GM23248 (cell line): ENCODE data around the gene PTPRD. TPM values are rescaled to one million over a fixed set of nuclear protein-coding genes. Genes with fewer than 3 reads are reported as not detected.

Experiments
- DNase-seq: peaks from one replicate; pipeline ENCODE4 v3.0.0-alpha.2; 2015
- H2AFZ ChIP-seq: fragments of 200-600 bp; sonication (generic); 2 replicates; pipeline ENCODE4 v1.6.1; 2016; ENCODE audit warnings: antibody characterized with exemption
- H3F3A ChIP-seq: fragments of 200-600 bp; sonication (generic); 2 replicates; pipeline ENCODE4 v1.6.1; 2016; ENCODE audit warnings: mild to moderate bottlenecking, antibody characterized with exemption, mixed run types; ENCODE audit not compliant: insufficient read depth
- H3K27ac ChIP-seq: fragments of 200-600 bp; sonication (generic); 2 replicates; pipeline ENCODE4 v1.5.1; 2016; ENCODE audit warnings: mild to moderate bottlenecking
- H3K27me3 ChIP-seq: fragments of 200-600 bp; sonication (generic); replicated peaks from 2 replicates; pipeline ENCODE4 v1.6.1; 2016; ENCODE audit warnings: mild to moderate bottlenecking; ENCODE audit not compliant: insufficient read depth
- H3K36me3 ChIP-seq: fragments of 200-600 bp; sonication (generic); 2 replicates; pipeline ENCODE4 v1.6.1; 2016; ENCODE audit warnings: low read depth, mild to moderate bottlenecking
- H3K4me1 ChIP-seq: fragments of 200-600 bp; sonication (generic); 2 replicates; pipeline ENCODE4 v1.6.1; 2016; ENCODE audit warnings: mild to moderate bottlenecking; ENCODE audit not compliant: insufficient read depth
- H3K4me2 ChIP-seq: fragments of 200-600 bp; sonication (generic); one replicate; pipeline ENCODE4 v1.6.1; 2016; ENCODE audit warnings: mild to moderate bottlenecking; ENCODE audit not compliant: unreplicated experiment
- H3K4me3 ChIP-seq: fragments of 200-600 bp; sonication (generic); 2 replicates; pipeline ENCODE4 v1.5.1; 2016; ENCODE audit warnings: mild to moderate bottlenecking
- H3K79me2 ChIP-seq: fragments of 200-600 bp; sonication (generic); 2 replicates; pipeline ENCODE4 v1.6.1; 2016; ENCODE audit warnings: mild to moderate bottlenecking; ENCODE audit not compliant: insufficient read depth
- H3K9ac ChIP-seq: fragments of 200-600 bp; sonication (generic); 2 replicates; pipeline ENCODE4 v1.6.1; 2016; ENCODE audit warnings: mild to moderate bottlenecking
- H3K9me2 ChIP-seq: fragments of 200-600 bp; sonication (generic); 2 replicates; pipeline ENCODE4 v1.6.1; 2016; ENCODE audit warnings: mixed run types, mild to moderate bottlenecking, moderate library complexity; ENCODE audit not compliant: insufficient read depth
- H3K9me3 ChIP-seq: fragments of 200-600 bp; sonication (generic); one replicate; pipeline ENCODE4 v1.6.1; 2017; ENCODE audit warnings: low read depth
- H4K20me1 ChIP-seq: fragments of 200-600 bp; sonication (generic); 2 replicates; pipeline ENCODE4 v1.6.0; 2016; ENCODE audit not compliant: insufficient read depth
- EZH2 ChIP-seq: fragments of 200-600 bp; sonication (generic); IDR thresholded peaks from 2 replicates; pipeline ENCODE4 v1.6.1; 2018; ENCODE audit warnings: antibody characterized with exemption, mild to moderate bottlenecking; ENCODE audit not compliant: insufficient read depth, poor library complexity, severe bottlenecking
- EZH2phosphoT487 ChIP-seq: fragments of 200-600 bp; sonication (generic); IDR thresholded peaks from 2 replicates; pipeline ENCODE4 v1.6.1; 2018; ENCODE audit warnings: antibody characterized with exemption, moderate library complexity, mild to moderate bottlenecking, low read depth; ENCODE audit not compliant: insufficient read depth
- WGBS, 2 experiments: methylation state at CpG; one replicate each; pipeline ENCODE4 v1.1.6; 2015 to 2017; ENCODE audit warnings: low lambda C conversion rate in 2 of 2, low coverage in 1 of 2; ENCODE audit errors: missing lambda C conversion rate in 2 of 2; 5-methylcytosine and 5-hydroxymethylcytosine counted together
- in situ Hi-C: fragments of 300-500 bp; cut with MboI; formaldehyde crosslinking; loops from 2 replicates; pipeline ENCODE4 v1.15.0; 2020
- polyA plus RNA-seq: library from polyadenylated mRNA; unstranded; fragments of >200 nt; fragmentation: Nextera tagmentation; extraction: Ambion mirVana; gene quantifications from 2 replicates; pipeline ENCODE4 v1.2.1, GENCODE V29; 2016
- total RNA-seq: library from RNA; depleted of rRNA; stranded (reverse); fragments of >200 nt; shearing (Covaris generic); gene quantifications from 2 replicates; pipeline ENCODE4 v1.2.3, GENCODE V29; 2014

The PTPRD gene
- total and polyA plus RNA-seq, 2 experiments from 2014 or later: 0.05 TPM; not detected in 1

GRCh38 chr9:8696516-8696915 lies 1916.3 kb downstream of the PTPRD start:
- no peaks in the 10 kb centered on the region for H3K9me3 ChIP-seq
- no peak for DNase-seq
- H3K4me1 ChIP-seq: no peaks in the 10 kb centered on the region
- WGBS, 2 experiments: 30 to 39% methylated on average over 6 of the region's 6 CpGs
- TF ChIP-seq EZH2: no peak
- no peak for TF ChIP-seq EZH2phosphoT487
- no peak overlapping the region for H3K4me3 ChIP-seq
- no peak overlapping the region for H3K27ac ChIP-seq
- no peaks in the 10 kb centered on the region for H3K36me3 ChIP-seq
- H3K79me2 ChIP-seq: no peaks in the 10 kb centered on the region
- H3K27me3 ChIP-seq: no peaks in the 10 kb centered on the region
- no peaks in the 10 kb centered on the region for H3K9me2 ChIP-seq
- no peak overlapping the region for H3K4me2 ChIP-seq
- H3F3A ChIP-seq: no peaks in the 10 kb centered on the region
- no peak overlapping the region for H3K9ac ChIP-seq
- H4K20me1 ChIP-seq: no peaks in the 10 kb centered on the region
- no peak overlapping the region for H2AFZ ChIP-seq
- in situ Hi-C loops: no loop called here

GRCh38 chr9:8694983-8695588 lies 1917.7 kb downstream of the PTPRD start:
- no peaks in the 10 kb centered on the region for H3K27me3 ChIP-seq
- H3F3A ChIP-seq: no peaks in the 10 kb centered on the region
- no peak overlapping the region for H3K27ac ChIP-seq
- no peak for TF ChIP-seq EZH2
- TF ChIP-seq EZH2phosphoT487: no peak
- no peak overlapping the region for H3K9ac ChIP-seq
- no peaks in the 10 kb centered on the region for H4K20me1 ChIP-seq
- no peak for DNase-seq
- no peaks in the 10 kb centered on the region for H3K4me1 ChIP-seq
- H3K4me2 ChIP-seq: no peak overlapping the region
- no peaks in the 10 kb centered on the region for H3K9me2 ChIP-seq
- H3K36me3 ChIP-seq: no peaks in the 10 kb centered on the region
- no peak overlapping the region for H2AFZ ChIP-seq
- in situ Hi-C loops: no loop called here
- 23 to 25% methylated on average over 4 of the region's 4 CpGs for WGBS, 2 experiments
- no peaks in the 10 kb centered on the region for H3K79me2 ChIP-seq
- H3K9me3 ChIP-seq: no peaks in the 10 kb centered on the region
- H3K4me3 ChIP-seq: no peak overlapping the region

- Histone ChIP-seq H3K4me3 (no peak overlapping the region), H4K20me1 (no peaks in the 10 kb centered on the region), H3K9ac (no peak overlapping the region), H3K4me1 (no peaks in the 10 kb centered on the region), H3K79me2 (no peaks in the 10 kb centered on the region), H3K27me3 (no peaks in the 10 kb centered on the region), H3F3A (no peaks in the 10 kb centered on the region), H3K36me3 (no peaks in the 10 kb centered on the region), H3K9me3 (no peaks in the 10 kb centered on the region), H2AFZ (no peak overlapping the region), H3K27ac (no peak overlapping the region), H3K4me2 (no peak overlapping the region), H3K9me2 (no peaks in the 10 kb centered on the region)
- 22 to 24% methylated on average over 6 of the region's 6 CpGs for WGBS, 2 experiments
- no peak for TF ChIP-seq EZH2phosphoT487
- no peak for TF ChIP-seq EZH2
- DNase-seq: no peak
- in situ Hi-C loops: no loop called here
These were observed 1919.3 kb downstream of the PTPRD start for GRCh38 chr9:8693464-8693863.

GRCh38 chr9:8686516-8686915 lies 1926.3 kb downstream of the PTPRD start:
- Histone ChIP-seq H3K9ac (no peak overlapping the region), H3K36me3 (no peaks in the 10 kb centered on the region), H3K27ac (no peak overlapping the region), H3K4me3 (no peak overlapping the region), H3K4me2 (no peak overlapping the region), H3K9me3 (no peaks in the 10 kb centered on the region), H3K4me1 (no peaks in the 10 kb centered on the region), H3K27me3 (no peaks in the 10 kb centered on the region), H3K79me2 (no peaks in the 10 kb centered on the region), H4K20me1 (no peaks in the 10 kb centered on the region), H3F3A (no peaks in the 10 kb centered on the region), H2AFZ (no peak overlapping the region), H3K9me2 (no peaks in the 10 kb centered on the region)
- no peak for TF ChIP-seq EZH2
- TF ChIP-seq EZH2phosphoT487: no peak
- in situ Hi-C loops: no loop called here
- 39 to 40% methylated on average over 2 of the region's 2 CpGs for WGBS, 2 experiments
- DNase-seq: no peak

GRCh38 chr9:8685825-8686224 lies 1927.0 kb downstream of the PTPRD start:
- no peaks in the 10 kb centered on the region for H3K9me2 ChIP-seq
- no peak overlapping the region for H3K4me3 ChIP-seq
- H3F3A ChIP-seq: no peaks in the 10 kb centered on the region
- no peaks in the 10 kb centered on the region for H3K79me2 ChIP-seq
- no peak for DNase-seq
- in situ Hi-C loops: no loop called here
- H2AFZ ChIP-seq: no peak overlapping the region
- no peak for TF ChIP-seq EZH2
- TF ChIP-seq EZH2phosphoT487: no peak
- H3K9me3 ChIP-seq: no peaks in the 10 kb centered on the region
- H4K20me1 ChIP-seq: no peaks in the 10 kb centered on the region
- no peaks in the 10 kb centered on the region for H3K36me3 ChIP-seq
- H3K4me1 ChIP-seq: no peaks in the 10 kb centered on the region
- no peak overlapping the region for H3K4me2 ChIP-seq
- no peak overlapping the region for H3K9ac ChIP-seq
- H3K27me3 ChIP-seq: no peaks in the 10 kb centered on the region
- 15 to 22% methylated on average over 3 of the region's 3 CpGs for WGBS, 2 experiments
- H3K27ac ChIP-seq: no peak overlapping the region
